GM12878 (cell line): ENCODE results near the gene DYNC1I1. TPM values are rescaled to one million over a fixed set of nuclear protein-coding genes. Genes with fewer than 3 reads are reported as not detected.

Source experiments
- ATAC-seq: fragments of 200-7000 bp; cut with Tn5 transposase; 3 replicates; pipeline ENCODE4 v1.9.1; 2020; ENCODE audit warnings: mild to moderate bottlenecking, moderate library complexity
- BruUV-seq: library from RNA; stranded (reverse); fragments of 400-500 nt; replicated peaks from 2 replicates; lab custom pipeline; 2021; lab: Mats Ljungman, UMichigan
- CTCF ChIA-PET: fragments of 300-600 bp; sonication (Branson Sonifier 250); formaldehyde crosslinking; extraction: SDS; loops from one replicate; lab custom pipeline; 2021; ENCODE audit warnings: inconsistent platforms; lab: Yijun Ruan, JAX
- POLR2A ChIA-PET: fragments of 350-600 bp; formaldehyde crosslinking; extraction: SDS; loops from one replicate; lab custom pipeline; 2021; ENCODE audit warnings: inconsistent platforms; lab: Charles Lee
- RAD21 ChIA-PET: fragments of 300-600 bp; sonication (Branson Sonifier 250); formaldehyde crosslinking; loops from one replicate; lab custom pipeline; 2023; ENCODE audit warnings: antibody characterized with exemption; ENCODE audit not compliant: unreplicated experiment; lab: Charles Lee
- SMC1A ChIA-PET: fragments of 300-600 bp; sonication (Branson Sonifier 250); formaldehyde crosslinking; loops from one replicate; lab custom pipeline; 2023; ENCODE audit not compliant: unreplicated experiment, uncharacterized antibody; lab: Charles Lee
- DNase-seq: peaks from one replicate; pipeline ENCODE4 v3.0.0-alpha.2; 2011; ENCODE audit warnings: low read depth, low spot score
- FAIRE-seq: peaks from 3 replicates; lab custom pipeline; 2011; peaks lifted over from hg19 to GRCh38; lab: Jason Lieb, UNC
- H2AFZ ChIP-seq: 2 replicates; pipeline ENCODE4 v1.6.0; 2011; ENCODE audit warnings: low read depth, low read length, control low read depth; ENCODE audit not compliant: control insufficient read depth
- H3K27ac ChIP-seq: 2 replicates; pipeline ENCODE4 v1.5.1; 2011; ENCODE audit warnings: control low read depth; ENCODE audit not compliant: control insufficient read depth, insufficient read depth
- H3K27me3 ChIP-seq, 2 experiments: replicated peaks in 1 of 2; 2 replicates each; pipeline versions ENCODE4 v1.6.0 to v1.6.1; 2011; ENCODE audit warnings: low read length in 1 of 2; ENCODE audit not compliant: control insufficient read depth in 2 of 2, insufficient read depth in 2 of 2
- H3K36me3 ChIP-seq, 2 experiments: 2 replicates each; pipeline ENCODE4 v1.5.1; 2011; ENCODE audit warnings: low read length in 1 of 2; ENCODE audit not compliant: control insufficient read depth in 2 of 2, insufficient read depth in 2 of 2
- H3K4me1 ChIP-seq: 2 replicates; pipeline ENCODE4 v1.6.1; 2011; ENCODE audit warnings: mild to moderate bottlenecking, low read length, moderate library complexity, mixed read lengths; ENCODE audit not compliant: control insufficient read depth, insufficient read depth
- H3K4me2 ChIP-seq: 2 replicates; pipeline ENCODE4 v1.6.0; 2011; ENCODE audit warnings: control low read depth; ENCODE audit not compliant: control insufficient read depth, insufficient read depth
- H3K4me3 ChIP-seq: fragments of 200-600 bp; sonication (generic); 2 replicates; pipeline ENCODE4 v1.5.1; 2016
- H3K79me2 ChIP-seq: 2 replicates; pipeline ENCODE4 v1.6.0; 2011; ENCODE audit warnings: low read length; ENCODE audit not compliant: control insufficient read depth, insufficient read depth
- H3K9ac ChIP-seq: 2 replicates; pipeline ENCODE4 v1.8.0; 2011; ENCODE audit warnings: low read length, control low read depth, mixed read lengths; ENCODE audit not compliant: control insufficient read depth, insufficient read depth
- H3K9me3 ChIP-seq: replicated peaks from 3 replicates; pipeline ENCODE4 v1.5.1; 2011; ENCODE audit warnings: mild to moderate bottlenecking, low read length; ENCODE audit not compliant: control insufficient read depth, insufficient read depth
- H4K20me1 ChIP-seq: 2 replicates; pipeline ENCODE4 v1.6.0; 2011; ENCODE audit not compliant: control insufficient read depth, insufficient read depth
- BMI1 ChIP-seq: fragments of 450-650 bp; IDR thresholded peaks from 2 replicates; pipeline ENCODE4 v1.6.1; 2016; ENCODE audit warnings: mild to moderate bottlenecking, moderate library complexity, borderline replicate concordance
- CBX5 ChIP-seq: sonication (generic); IDR thresholded peaks from 2 replicates; pipeline ENCODE4 v1.6.1; 2016; ENCODE audit warnings: low read depth, moderate library complexity, mild to moderate bottlenecking, inconsistent platforms
- CREM ChIP-seq: IDR thresholded peaks from 2 replicates; pipeline ENCODE4 v1.6.1; 2014; ENCODE audit warnings: antibody characterized with exemption, low read depth
- FOXM1 ChIP-seq: IDR thresholded peaks from 2 replicates; pipeline ENCODE4 v1.6.1; 2012; ENCODE audit warnings: low read depth, mild to moderate bottlenecking, inconsistent platforms, low read length, moderate library complexity
- HCFC1 ChIP-seq: fragments of 150-350 bp; IDR thresholded peaks from 2 replicates; pipeline ENCODE4 v1.6.1; 2014; ENCODE audit warnings: low read length
- PAX5 ChIP-seq: IDR thresholded peaks from 2 replicates; pipeline ENCODE4 v1.6.1; 2011; ENCODE audit warnings: low read depth, low read length, borderline replicate concordance
- RUNX3 ChIP-seq: IDR thresholded peaks from 2 replicates; pipeline ENCODE4 v1.6.1; 2012; ENCODE audit warnings: low read length, inconsistent platforms
- TAF1 ChIP-seq: IDR thresholded peaks from 2 replicates; pipeline ENCODE4 v1.6.1; 2011; ENCODE audit warnings: mild to moderate bottlenecking, low read depth, low read length, borderline replicate concordance
- whole genome bisulfite sequencing: methylation state at CpG from one replicate; pipeline ENCODE4 v1.1.6; 2016; ENCODE audit warnings: low lambda C conversion rate; ENCODE audit not compliant: insufficient replicate concordance, insufficient coverage; ENCODE audit errors: missing lambda C conversion rate; 5-methylcytosine and 5-hydroxymethylcytosine counted together
- in situ Hi-C: fragments of 300-500 bp; cut with MboI; formaldehyde crosslinking; loops from 9 replicates; pipeline ENCODE4 v1.14.3; 2018; ENCODE audit warnings: mixed read lengths
- intact Hi-C: fragments of 100-400 bp; cut with micrococcal nuclease; formaldehyde crosslinking; loops from one replicate; pipeline ENCODE4 v1.14.2; 2022; ENCODE audit not compliant: unreplicated experiment
- polyA plus RNA-seq, 11 experiments: library from polyadenylated mRNA; depleted of rRNA in 4 of 11; unstranded in 6 of 11; stranded (reverse) in 5 of 11; fragments of >200 nt; fragmentation: Nextera tagmentation in 4 of 11; fragmentation: Illumina TruSeq in 1 of 11; extraction: Ambion mirVana in 4 of 11; extraction: Trizol in 1 of 11; gene quantifications; 1 replicate in 1 of 11; 2 replicates in 10 of 11; pipeline versions ENCODE4 v1.2.1 to v1.2.3, GENCODE V29; 2011 to 2016; ENCODE audit warnings: inconsistent platforms in 2 of 11, missing spikeins in 2 of 11, low read depth in 1 of 11
- total RNA-seq, 4 experiments: library from RNA; depleted of rRNA in 3 of 4; stranded (reverse); fragments of >200 nt in 3 of 4; fragmentation: Illumina TruSeq in 1 of 4; extraction: Trizol in 1 of 4; gene quantifications; 2 replicates each; pipeline versions ENCODE4 v1.2.1 to v1.2.3, GENCODE V29; 2013 to 2021
- TF ChIP-seq, protein P1 (sequence below): fragments of 450-650 bp; IDR thresholded peaks from 2 replicates; pipeline ENCODE4 v1.6.1; 2017; ENCODE audit warnings: mild to moderate bottlenecking, moderate library complexity
- TF ChIP-seq, protein P2 (sequence below): IDR thresholded peaks from 2 replicates; pipeline ENCODE4 v1.6.1; 2012; ENCODE audit warnings: improper control_type of control experiment, low read depth, low read length; ENCODE audit not compliant: insufficient replicate concordance

DYNC1I1 gene
- total and polyA plus RNA-seq, 10 of the 15 experiments (the other 5 are each of a cell fraction or from before 2014, with no cell fraction given), result 0.05 to 0.91 (median 0.14) TPM; not detected in 3

DNA sequence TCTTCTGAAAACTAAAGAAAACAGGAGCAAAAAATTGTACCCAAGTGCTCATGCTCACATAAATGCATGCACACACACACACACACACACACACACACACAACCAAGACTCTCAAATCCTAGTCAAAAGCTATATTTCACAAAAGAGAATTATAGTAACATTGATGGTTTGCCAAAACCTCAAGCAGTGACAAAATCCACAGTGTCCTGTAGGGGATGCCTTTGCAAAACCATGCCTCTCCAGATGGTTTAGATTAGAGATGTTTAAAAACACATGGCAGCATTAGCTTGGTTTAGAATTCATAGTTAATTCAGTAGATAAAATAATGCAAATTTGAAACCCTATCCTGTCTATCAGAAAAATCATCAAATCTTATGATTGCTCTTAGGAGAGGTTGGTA is 232.2 kb downstream of the DYNC1I1 start:
- no peak for TF ChIP-seq RUNX3
- no peak for TF ChIP-seq CBX5
- TF ChIP-seq, protein P1, sequence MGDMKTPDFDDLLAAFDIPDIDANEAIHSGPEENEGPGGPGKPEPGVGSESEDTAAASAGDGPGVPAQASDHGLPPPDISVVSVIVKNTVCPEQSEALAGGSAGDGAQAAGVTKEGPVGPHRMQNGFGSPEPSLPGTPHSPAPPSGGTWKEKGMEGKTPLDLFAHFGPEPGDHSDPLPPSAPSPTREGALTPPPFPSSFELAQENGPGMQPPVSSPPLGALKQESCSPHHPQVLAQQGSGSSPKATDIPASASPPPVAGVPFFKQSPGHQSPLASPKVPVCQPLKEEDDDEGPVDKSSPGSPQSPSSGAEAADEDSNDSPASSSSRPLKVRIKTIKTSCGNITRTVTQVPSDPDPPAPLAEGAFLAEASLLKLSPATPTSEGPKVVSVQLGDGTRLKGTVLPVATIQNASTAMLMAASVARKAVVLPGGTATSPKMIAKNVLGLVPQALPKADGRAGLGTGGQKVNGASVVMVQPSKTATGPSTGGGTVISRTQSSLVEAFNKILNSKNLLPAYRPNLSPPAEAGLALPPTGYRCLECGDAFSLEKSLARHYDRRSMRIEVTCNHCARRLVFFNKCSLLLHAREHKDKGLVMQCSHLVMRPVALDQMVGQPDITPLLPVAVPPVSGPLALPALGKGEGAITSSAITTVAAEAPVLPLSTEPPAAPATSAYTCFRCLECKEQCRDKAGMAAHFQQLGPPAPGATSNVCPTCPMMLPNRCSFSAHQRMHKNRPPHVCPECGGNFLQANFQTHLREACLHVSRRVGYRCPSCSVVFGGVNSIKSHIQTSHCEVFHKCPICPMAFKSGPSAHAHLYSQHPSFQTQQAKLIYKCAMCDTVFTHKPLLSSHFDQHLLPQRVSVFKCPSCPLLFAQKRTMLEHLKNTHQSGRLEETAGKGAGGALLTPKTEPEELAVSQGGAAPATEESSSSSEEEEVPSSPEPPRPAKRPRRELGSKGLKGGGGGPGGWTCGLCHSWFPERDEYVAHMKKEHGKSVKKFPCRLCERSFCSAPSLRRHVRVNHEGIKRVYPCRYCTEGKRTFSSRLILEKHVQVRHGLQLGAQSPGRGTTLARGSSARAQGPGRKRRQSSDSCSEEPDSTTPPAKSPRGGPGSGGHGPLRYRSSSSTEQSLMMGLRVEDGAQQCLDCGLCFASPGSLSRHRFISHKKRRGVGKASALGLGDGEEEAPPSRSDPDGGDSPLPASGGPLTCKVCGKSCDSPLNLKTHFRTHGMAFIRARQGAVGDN, result no peak
- TF ChIP-seq, all 136 proteins: peak for 0
- RAD21 ChIA-PET, result no interaction called here
- no peaks in the 10 kb centered on the region for H3K27me3 ChIP-seq
- in situ Hi-C loops, result no loop called here
- intact Hi-C loops, result no loop called here
- BruUV-seq, result no TSS peak
- no peak overlapping the region for H3K4me2 ChIP-seq
- H4K20me1 ChIP-seq, result no peaks in the 10 kb centered on the region
- DNase-seq, result no peak
- no peaks in the 10 kb centered on the region for H3K9me3 ChIP-seq
- H3K4me1 ChIP-seq, result no peaks in the 10 kb centered on the region
- CTCF ChIA-PET, result no interaction called here
- H3K27ac ChIP-seq, result no peak overlapping the region
- no peaks in the 10 kb centered on the region for H3K79me2 ChIP-seq
- ATAC-seq, result no peak
- H3K9ac ChIP-seq, result no peak overlapping the region
- no peaks in the 10 kb centered on the region for H3K36me3 ChIP-seq
- FAIRE-seq, result no peak
- POLR2A ChIA-PET, result no interaction called here
- no peak overlapping the region for H3K4me3 ChIP-seq
- SMC1A ChIA-PET, result no interaction called here
- H2AFZ ChIP-seq, result no peak overlapping the region

DNA sequence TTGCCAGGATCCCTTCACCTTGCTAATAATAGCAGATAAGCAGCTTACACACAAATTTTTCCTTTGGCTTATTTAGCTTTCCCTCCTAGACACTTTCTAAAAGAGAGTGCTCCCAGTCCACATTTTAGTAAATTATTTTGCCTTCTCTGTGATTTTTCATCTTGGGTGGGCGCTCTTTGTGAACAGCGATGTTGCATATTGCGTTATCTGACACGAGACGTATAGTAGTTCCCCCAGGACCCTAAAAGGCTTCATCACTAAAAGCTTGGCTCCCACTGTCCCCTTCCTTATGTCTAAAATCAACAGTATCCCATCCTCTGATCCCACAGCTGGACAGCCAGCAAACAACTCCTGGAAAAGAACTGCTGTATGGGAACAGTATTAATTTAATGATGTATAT is 232.9 kb downstream of the DYNC1I1 start:
- H3K79me2 ChIP-seq, result no peaks in the 10 kb centered on the region
- intact Hi-C loops, result no loop called here
- RAD21 ChIA-PET, result no interaction called here
- no TSS peak for BruUV-seq
- no peak overlapping the region for H3K4me2 ChIP-seq
- ATAC-seq (no peak), DNase-seq (no peak), FAIRE-seq (no peak)
- in situ Hi-C loops, result no loop called here
- no peaks in the 10 kb centered on the region for H3K4me1 ChIP-seq
- POLR2A ChIA-PET, result no interaction called here
- H2AFZ ChIP-seq, result no peak overlapping the region
- H4K20me1 ChIP-seq, result no peaks in the 10 kb centered on the region
- WGBS, result 55% methylated on average over 5 of the region's 5 CpGs
- H3K9ac ChIP-seq, result no peak overlapping the region
- H3K9me3 ChIP-seq, result no peaks in the 10 kb centered on the region
- CTCF ChIA-PET, result no interaction called here
- no peaks in the 10 kb centered on the region for H3K36me3 ChIP-seq
- no peak overlapping the region for H3K4me3 ChIP-seq
- no peaks in the 10 kb centered on the region for H3K27me3 ChIP-seq
- SMC1A ChIA-PET, result no interaction called here
- no peak overlapping the region for H3K27ac ChIP-seq
- no peak for TF ChIP-seq PAX5
- TF ChIP-seq, protein P2, sequence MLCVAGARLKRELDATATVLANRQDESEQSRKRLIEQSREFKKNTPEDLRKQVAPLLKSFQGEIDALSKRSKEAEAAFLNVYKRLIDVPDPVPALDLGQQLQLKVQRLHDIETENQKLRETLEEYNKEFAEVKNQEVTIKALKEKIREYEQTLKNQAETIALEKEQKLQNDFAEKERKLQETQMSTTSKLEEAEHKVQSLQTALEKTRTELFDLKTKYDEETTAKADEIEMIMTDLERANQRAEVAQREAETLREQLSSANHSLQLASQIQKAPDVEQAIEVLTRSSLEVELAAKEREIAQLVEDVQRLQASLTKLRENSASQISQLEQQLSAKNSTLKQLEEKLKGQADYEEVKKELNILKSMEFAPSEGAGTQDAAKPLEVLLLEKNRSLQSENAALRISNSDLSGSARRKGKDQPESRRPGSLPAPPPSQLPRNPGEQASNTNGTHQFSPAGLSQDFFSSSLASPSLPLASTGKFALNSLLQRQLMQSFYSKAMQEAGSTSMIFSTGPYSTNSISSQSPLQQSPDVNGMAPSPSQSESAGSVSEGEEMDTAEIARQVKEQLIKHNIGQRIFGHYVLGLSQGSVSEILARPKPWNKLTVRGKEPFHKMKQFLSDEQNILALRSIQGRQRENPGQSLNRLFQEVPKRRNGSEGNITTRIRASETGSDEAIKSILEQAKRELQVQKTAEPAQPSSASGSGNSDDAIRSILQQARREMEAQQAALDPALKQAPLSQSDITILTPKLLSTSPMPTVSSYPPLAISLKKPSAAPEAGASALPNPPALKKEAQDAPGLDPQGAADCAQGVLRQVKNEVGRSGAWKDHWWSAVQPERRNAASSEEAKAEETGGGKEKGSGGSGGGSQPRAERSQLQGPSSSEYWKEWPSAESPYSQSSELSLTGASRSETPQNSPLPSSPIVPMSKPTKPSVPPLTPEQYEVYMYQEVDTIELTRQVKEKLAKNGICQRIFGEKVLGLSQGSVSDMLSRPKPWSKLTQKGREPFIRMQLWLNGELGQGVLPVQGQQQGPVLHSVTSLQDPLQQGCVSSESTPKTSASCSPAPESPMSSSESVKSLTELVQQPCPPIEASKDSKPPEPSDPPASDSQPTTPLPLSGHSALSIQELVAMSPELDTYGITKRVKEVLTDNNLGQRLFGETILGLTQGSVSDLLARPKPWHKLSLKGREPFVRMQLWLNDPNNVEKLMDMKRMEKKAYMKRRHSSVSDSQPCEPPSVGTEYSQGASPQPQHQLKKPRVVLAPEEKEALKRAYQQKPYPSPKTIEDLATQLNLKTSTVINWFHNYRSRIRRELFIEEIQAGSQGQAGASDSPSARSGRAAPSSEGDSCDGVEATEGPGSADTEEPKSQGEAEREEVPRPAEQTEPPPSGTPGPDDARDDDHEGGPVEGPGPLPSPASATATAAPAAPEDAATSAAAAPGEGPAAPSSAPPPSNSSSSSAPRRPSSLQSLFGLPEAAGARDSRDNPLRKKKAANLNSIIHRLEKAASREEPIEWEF, result no peak
- no peak for TF ChIP-seq HCFC1
- no peak for TF ChIP-seq CREM
- TF ChIP-seq TAF1, result no peak
- TF ChIP-seq FOXM1, result no peak
- no peak for TF ChIP-seq BMI1
